ENCODE results near the gene LRRC45.
A peak's percentile ranks its signal among the peaks of the same experiment; 100 is the strongest.

Gene LRRC45

GRCh38 chr17:82077617-82078358, 54.7 kb downstream of the LRRC45 start:
- no peaks in the 10 kb centered on the region for H3K27me3 ChIP-seq (ENCODE audit: insufficient read depth, low read length, poor library complexity)
- H3K4me2 ChIP-seq (ENCODE audit: insufficient read depth, low read length), result no peak overlapping the region
- no peak overlapping the region for H3K9ac ChIP-seq (ENCODE audit: low read depth, low read length)
- H3K9me3 ChIP-seq (ENCODE audit: insufficient read depth, low read length, severe bottlenecking), result no peaks in the 10 kb centered on the region
- H3K27ac ChIP-seq (ENCODE audit: low read length), result no peak overlapping the region
- H3K4me3 ChIP-seq (ENCODE audit: low read depth in 1 of 2, low read length in 2 of 2), result no peak overlapping the region
- TF ChIP-seq EZH2 (IDR thresholded peaks at IDR 0.05; ENCODE audit: borderline replicate concordance, low read depth, low read length, severe bottlenecking) (no peak), CTCF (IDR thresholded peaks at IDR 0.05; ENCODE audit: borderline replicate concordance, extremely low read depth, low read length, poor library complexity, severe bottlenecking) (no peak)
- DNase-seq (no peak), ATAC-seq (ENCODE audit: insufficient read depth, low read depth) (peak; percentile 10; the same call in 2 of the 3 replicates)
- H3K4me1 ChIP-seq (ENCODE audit: insufficient read depth, low read length), result no peaks in the 10 kb centered on the region
- peaks cover 55% of the 10 kb centered on the region for H4K20me1 ChIP-seq (ENCODE audit: insufficient read depth, low read length)
- H3K36me3 ChIP-seq (ENCODE audit: insufficient read depth, low read length), result peaks cover 50% of the 10 kb centered on the region
- no peak overlapping the region for H2AFZ ChIP-seq (ENCODE audit: low read depth, low read length)
- H3K79me2 ChIP-seq (ENCODE audit: insufficient read depth, low read length), result no peaks in the 10 kb centered on the region

- Histone ChIP-seq H3K27me3 (ENCODE audit: insufficient read depth, low read length, poor library complexity) (no peaks in the 10 kb centered on the region), H3K4me3 (ENCODE audit: low read depth in 1 of 2, low read length in 2 of 2) (no peak overlapping the region), H2AFZ (ENCODE audit: low read depth, low read length) (no peak overlapping the region), H3K4me2 (ENCODE audit: insufficient read depth, low read length) (no peak overlapping the region), H3K79me2 (ENCODE audit: insufficient read depth, low read length) (no peaks in the 10 kb centered on the region), H3K36me3 (ENCODE audit: insufficient read depth, low read length) (peaks cover 57% of the 10 kb centered on the region), H4K20me1 (ENCODE audit: insufficient read depth, low read length) (peaks cover 59% of the 10 kb centered on the region), H3K27ac (ENCODE audit: low read length) (no peak overlapping the region), H3K9me3 (ENCODE audit: insufficient read depth, low read length, severe bottlenecking) (no peaks in the 10 kb centered on the region), H3K9ac (ENCODE audit: low read depth, low read length) (no peak overlapping the region), H3K4me1 (ENCODE audit: insufficient read depth, low read length) (no peaks in the 10 kb centered on the region)
- no peak for TF ChIP-seq CTCF (IDR thresholded peaks at IDR 0.05; ENCODE audit: borderline replicate concordance, extremely low read depth, low read length, poor library complexity, severe bottlenecking)
- TF ChIP-seq EZH2 (IDR thresholded peaks at IDR 0.05; ENCODE audit: borderline replicate concordance, low read depth, low read length, severe bottlenecking), result no peak
- DNase-seq (no peak), ATAC-seq (ENCODE audit: insufficient read depth, low read depth) (no peak)
Observed at GRCh38 chr17:82078433-82078832, 55.3 kb downstream of the LRRC45 start.

- no peak overlapping the region for H3K4me3 ChIP-seq (ENCODE audit: low read depth in 1 of 2, low read length in 2 of 2)
- peaks cover 64% of the 10 kb centered on the region for H3K36me3 ChIP-seq (ENCODE audit: insufficient read depth, low read length)
- no peak for TF ChIP-seq EZH2 (IDR thresholded peaks at IDR 0.05; ENCODE audit: borderline replicate concordance, low read depth, low read length, severe bottlenecking)
- no peak for TF ChIP-seq CTCF (IDR thresholded peaks at IDR 0.05; ENCODE audit: borderline replicate concordance, extremely low read depth, low read length, poor library complexity, severe bottlenecking)
- peaks cover 66% of the 10 kb centered on the region for H4K20me1 ChIP-seq (ENCODE audit: insufficient read depth, low read length)
- no peak overlapping the region for H3K9ac ChIP-seq (ENCODE audit: low read depth, low read length)
- H3K4me2 ChIP-seq (ENCODE audit: insufficient read depth, low read length), result no peak overlapping the region
- no peaks in the 10 kb centered on the region for H3K4me1 ChIP-seq (ENCODE audit: insufficient read depth, low read length)
- H3K79me2 ChIP-seq (ENCODE audit: insufficient read depth, low read length), result no peaks in the 10 kb centered on the region
- ATAC-seq (ENCODE audit: insufficient read depth, low read depth) (no peak), DNase-seq (no peak)
- no peak overlapping the region for H2AFZ ChIP-seq (ENCODE audit: low read depth, low read length)
- H3K27me3 ChIP-seq (ENCODE audit: insufficient read depth, low read length, poor library complexity), result no peaks in the 10 kb centered on the region
- H3K9me3 ChIP-seq (ENCODE audit: insufficient read depth, low read length, severe bottlenecking), result no peaks in the 10 kb centered on the region
- no peak overlapping the region for H3K27ac ChIP-seq (ENCODE audit: low read length)
Observed at GRCh38 chr17:82079001-82079677, 56.0 kb downstream of the LRRC45 start.

All from DND-41 (cell line).